AG04449 (cell line): ENCODE data around the gene GLO1.

Source experiments
- CTCF ChIA-PET: fragments of 350-600 bp; formaldehyde crosslinking; extraction: SDS; loops from one replicate; lab custom pipeline; 2021; ENCODE audit warnings: antibody characterized with exemption; lab: Yijun Ruan, JAX
- POLR2A ChIA-PET: fragments of 400-600, 350-600 bp; formaldehyde crosslinking; extraction: SDS; loops from one replicate; lab custom pipeline; 2020; ENCODE audit warnings: antibody characterized with exemption, inconsistent platforms; lab: Yijun Ruan, JAX
- DNase-seq: peaks from one replicate; pipeline ENCODE4 v3.0.0-alpha.2; 2010; ENCODE audit warnings: low read depth, low spot score
- H3K4me3 ChIP-seq: 2 replicates; pipeline ENCODE4 v1.5.1; 2011; ENCODE audit warnings: low read depth, mild to moderate bottlenecking, control low read depth, low read length
- TF ChIP-seq, protein P1 (sequence below): IDR thresholded peaks from one replicate; pipeline ENCODE4 v1.5.1; 2011; ENCODE audit warnings: mild to moderate bottlenecking, moderate library complexity, low read length, control low read depth, inconsistent platforms; ENCODE audit not compliant: insufficient read depth; ENCODE audit errors: missing control alignments

Gene GLO1

DNA sequence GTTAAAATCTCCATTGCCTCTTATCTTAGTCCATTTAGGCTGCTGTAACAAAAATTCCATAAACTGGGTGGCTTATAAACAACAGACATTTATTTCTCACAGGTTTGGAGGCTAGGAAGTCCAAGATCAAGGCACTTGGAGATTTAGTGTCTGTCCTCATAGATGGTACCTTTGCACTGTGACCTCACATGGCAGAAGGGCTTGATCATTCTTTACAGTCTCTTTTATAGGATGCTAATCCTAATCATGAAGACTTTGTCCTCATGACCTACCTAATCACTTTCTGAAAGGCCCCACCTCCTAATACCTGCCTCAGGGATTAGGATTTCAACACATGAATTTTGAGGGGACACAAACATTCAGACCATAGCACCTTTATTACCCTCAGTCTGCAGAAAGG lies 6.6 kb downstream of the GLO1 start:
- TF ChIP-seq, protein P1, sequence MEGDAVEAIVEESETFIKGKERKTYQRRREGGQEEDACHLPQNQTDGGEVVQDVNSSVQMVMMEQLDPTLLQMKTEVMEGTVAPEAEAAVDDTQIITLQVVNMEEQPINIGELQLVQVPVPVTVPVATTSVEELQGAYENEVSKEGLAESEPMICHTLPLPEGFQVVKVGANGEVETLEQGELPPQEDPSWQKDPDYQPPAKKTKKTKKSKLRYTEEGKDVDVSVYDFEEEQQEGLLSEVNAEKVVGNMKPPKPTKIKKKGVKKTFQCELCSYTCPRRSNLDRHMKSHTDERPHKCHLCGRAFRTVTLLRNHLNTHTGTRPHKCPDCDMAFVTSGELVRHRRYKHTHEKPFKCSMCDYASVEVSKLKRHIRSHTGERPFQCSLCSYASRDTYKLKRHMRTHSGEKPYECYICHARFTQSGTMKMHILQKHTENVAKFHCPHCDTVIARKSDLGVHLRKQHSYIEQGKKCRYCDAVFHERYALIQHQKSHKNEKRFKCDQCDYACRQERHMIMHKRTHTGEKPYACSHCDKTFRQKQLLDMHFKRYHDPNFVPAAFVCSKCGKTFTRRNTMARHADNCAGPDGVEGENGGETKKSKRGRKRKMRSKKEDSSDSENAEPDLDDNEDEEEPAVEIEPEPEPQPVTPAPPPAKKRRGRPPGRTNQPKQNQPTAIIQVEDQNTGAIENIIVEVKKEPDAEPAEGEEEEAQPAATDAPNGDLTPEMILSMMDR = no peak
- H3K4me3 ChIP-seq = no peak overlapping the region
- ChIA-PET POLR2A (no interaction called here), CTCF (interaction anchor here (0.9 kb wide), 1 partner anchor 11 kb away, joined by 3 read pairs; no protein-coding TSS in a partner anchor)
- DNase-seq = no peak

DNA sequence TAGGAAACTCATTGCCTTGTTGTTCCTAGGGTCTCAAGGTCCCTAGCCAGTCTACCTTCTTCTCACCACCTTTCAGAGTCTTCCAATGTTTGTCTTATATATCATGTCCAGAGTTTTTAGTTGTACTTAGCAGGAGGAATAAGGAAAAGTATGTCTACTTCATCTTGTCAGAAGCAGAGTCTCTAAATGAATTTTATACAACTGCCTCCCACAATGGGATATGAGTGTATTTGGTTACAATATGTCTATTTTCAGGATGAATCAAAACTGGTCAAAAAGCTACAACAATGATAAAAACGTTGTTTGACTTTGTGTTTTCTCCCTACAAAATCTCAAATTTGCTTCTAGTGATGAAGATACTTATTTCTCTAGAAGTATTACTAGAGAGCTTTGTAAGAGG lies 7.0 kb downstream of the GLO1 start:
- CTCF ChIA-PET = interaction anchor here (0.9 kb wide), 1 partner anchor 10 kb away, joined by 3 read pairs; no protein-coding TSS in a partner anchor

GRCh38 chr6:38695227-38695900 lies 7.6 kb downstream of the GLO1 start:
- DNase-seq = no peak
- CTCF ChIA-PET = interaction anchor here (0.9 kb wide), 1 partner anchor 10 kb away, joined by 3 read pairs; no protein-coding TSS in a partner anchor
- POLR2A ChIA-PET = no interaction called here
- TF ChIP-seq, protein P1 = no peak
- no peak overlapping the region for H3K4me3 ChIP-seq

More for the DNA sequence above, 7.0 kb downstream of the GLO1 start:
- no peak for DNase-seq
- TF ChIP-seq, protein P1 = no peak
- POLR2A ChIA-PET = no interaction called here
- no peak overlapping the region for H3K4me3 ChIP-seq

DNA sequence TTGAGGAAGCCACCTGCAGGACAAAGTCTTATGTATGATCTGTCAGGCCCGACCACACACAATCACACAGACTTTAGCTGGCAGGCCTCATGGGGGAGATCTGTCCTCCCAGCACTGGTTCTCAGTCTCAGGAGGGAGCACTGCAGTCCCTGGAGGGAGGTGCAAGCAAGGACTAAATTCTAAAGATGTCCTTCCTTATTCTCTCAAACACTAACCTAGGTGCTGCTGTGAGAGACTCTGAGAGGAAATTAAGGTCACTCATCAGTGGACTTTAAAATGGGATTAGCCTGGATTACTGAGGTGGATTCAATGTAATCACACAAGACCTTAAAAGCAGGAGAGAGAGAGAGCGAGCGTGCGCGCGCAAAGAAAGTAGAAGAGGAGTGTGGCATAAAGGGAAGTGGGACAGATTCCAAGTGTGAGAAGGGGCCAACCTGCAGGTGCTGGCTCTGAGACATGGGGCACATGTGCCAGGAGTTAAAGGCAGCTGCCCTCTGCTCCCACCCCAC lies 14.3 kb downstream of the GLO1 start:
- ChIA-PET CTCF (interaction anchor here (1.1 kb wide), 1 partner anchor 10 kb away, joined by 3 read pairs; no protein-coding TSS in a partner anchor), POLR2A (no interaction called here)
- no peak for DNase-seq
- H3K4me3 ChIP-seq = no peak overlapping the region
- TF ChIP-seq, protein P1 = no peak

- H3K4me3 ChIP-seq = no peak overlapping the region
- ChIA-PET CTCF (interaction anchor here (1.1 kb wide), 1 partner anchor 9 kb away, joined by 3 read pairs; no protein-coding TSS in a partner anchor), POLR2A (no interaction called here)
- DNase-seq = no peak
- TF ChIP-seq, protein P1 = no peak
These were observed 15.4 kb downstream of the GLO1 start for GRCh38 chr6:38687549-38687948.

DNA sequence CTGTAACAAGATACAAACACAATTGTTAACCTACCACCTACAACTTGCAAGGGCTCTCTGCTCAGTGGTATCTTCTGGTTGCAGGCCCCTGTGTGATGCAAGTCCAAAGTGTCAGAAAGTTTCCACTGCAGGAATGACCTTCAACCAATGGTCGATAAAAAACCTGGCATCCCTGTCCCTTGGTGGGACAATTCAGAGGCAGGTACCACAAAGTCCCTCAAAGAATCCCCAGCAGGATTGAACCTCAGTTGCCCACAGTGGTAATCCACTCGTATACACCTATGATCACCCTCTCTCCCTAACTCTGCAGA lies 15.9 kb downstream of the GLO1 start:
- ChIA-PET CTCF (no interaction called here), POLR2A (no interaction called here)
- TF ChIP-seq, protein P1 = no peak

More for the DNA sequence above, 15.9 kb downstream of the GLO1 start:
- DNase-seq = no peak
- no peak overlapping the region for H3K4me3 ChIP-seq
